BE2C (cell line): ENCODE data around the gene TLN1.

Source experiments
- DNase-seq: peaks from one replicate; pipeline ENCODE4 v3.0.0-alpha.2; 2020
- H3K27me3 ChIP-seq: fragments of 250-450 bp; sonication (Bioruptor Pico); 2 replicates; pipeline ENCODE4 v1.5.1; 2020; ENCODE audit warnings: mild to moderate bottlenecking
- H3K36me3 ChIP-seq: fragments of 250-450 bp; sonication (Bioruptor Pico); 2 replicates; pipeline ENCODE4 v1.5.1; 2020; ENCODE audit warnings: mild to moderate bottlenecking
- H3K4me1 ChIP-seq: fragments of 250-450 bp; sonication (Bioruptor Pico); 2 replicates; pipeline ENCODE4 v1.5.1; 2020
- H3K4me3 ChIP-seq: 2 replicates; pipeline ENCODE4 v1.5.1; 2011; ENCODE audit warnings: low read depth, low read length
- H3K9me3 ChIP-seq: fragments of 250-450 bp; sonication (Bioruptor Pico); 2 replicates; pipeline ENCODE4 v1.5.1; 2020
- TF ChIP-seq, protein P1 (sequence below): IDR thresholded peaks from 2 replicates; pipeline ENCODE4 v1.5.1; 2012; ENCODE audit warnings: mild to moderate bottlenecking, low read depth, low read length

TLN1 gene

DNA sequence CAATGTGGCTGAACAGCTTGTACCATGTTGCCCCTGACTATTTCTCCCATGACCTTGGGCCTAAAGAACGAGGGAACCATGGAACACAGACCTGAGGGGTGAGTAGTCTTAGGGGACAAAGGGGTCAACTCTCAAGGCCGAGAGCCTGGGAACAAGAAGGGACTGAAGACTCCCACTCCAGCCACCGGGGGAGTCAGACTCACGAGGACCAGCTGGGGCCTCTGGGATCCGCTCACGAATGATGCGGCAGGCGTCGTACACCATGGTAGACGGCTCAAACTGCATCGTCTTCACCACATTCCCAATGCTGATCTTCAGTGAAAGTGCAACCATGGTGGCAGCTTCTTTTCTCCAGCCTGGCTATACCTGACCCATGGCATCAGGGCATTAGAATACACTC is 6.6 kb downstream of the TLN1 start:
- Histone ChIP-seq H3K4me1 (no peaks in the 10 kb centered on the region; the same call in 1 of the 2 replicates), H3K9me3 (no peaks in the 10 kb centered on the region), H3K4me3 (no peak overlapping the region), H3K36me3 (peaks cover 40% of the 10 kb centered on the region), H3K27me3 (no peaks in the 10 kb centered on the region)
- no peak for DNase-seq
- TF ChIP-seq, protein P1, sequence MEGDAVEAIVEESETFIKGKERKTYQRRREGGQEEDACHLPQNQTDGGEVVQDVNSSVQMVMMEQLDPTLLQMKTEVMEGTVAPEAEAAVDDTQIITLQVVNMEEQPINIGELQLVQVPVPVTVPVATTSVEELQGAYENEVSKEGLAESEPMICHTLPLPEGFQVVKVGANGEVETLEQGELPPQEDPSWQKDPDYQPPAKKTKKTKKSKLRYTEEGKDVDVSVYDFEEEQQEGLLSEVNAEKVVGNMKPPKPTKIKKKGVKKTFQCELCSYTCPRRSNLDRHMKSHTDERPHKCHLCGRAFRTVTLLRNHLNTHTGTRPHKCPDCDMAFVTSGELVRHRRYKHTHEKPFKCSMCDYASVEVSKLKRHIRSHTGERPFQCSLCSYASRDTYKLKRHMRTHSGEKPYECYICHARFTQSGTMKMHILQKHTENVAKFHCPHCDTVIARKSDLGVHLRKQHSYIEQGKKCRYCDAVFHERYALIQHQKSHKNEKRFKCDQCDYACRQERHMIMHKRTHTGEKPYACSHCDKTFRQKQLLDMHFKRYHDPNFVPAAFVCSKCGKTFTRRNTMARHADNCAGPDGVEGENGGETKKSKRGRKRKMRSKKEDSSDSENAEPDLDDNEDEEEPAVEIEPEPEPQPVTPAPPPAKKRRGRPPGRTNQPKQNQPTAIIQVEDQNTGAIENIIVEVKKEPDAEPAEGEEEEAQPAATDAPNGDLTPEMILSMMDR: no peak

DNA sequence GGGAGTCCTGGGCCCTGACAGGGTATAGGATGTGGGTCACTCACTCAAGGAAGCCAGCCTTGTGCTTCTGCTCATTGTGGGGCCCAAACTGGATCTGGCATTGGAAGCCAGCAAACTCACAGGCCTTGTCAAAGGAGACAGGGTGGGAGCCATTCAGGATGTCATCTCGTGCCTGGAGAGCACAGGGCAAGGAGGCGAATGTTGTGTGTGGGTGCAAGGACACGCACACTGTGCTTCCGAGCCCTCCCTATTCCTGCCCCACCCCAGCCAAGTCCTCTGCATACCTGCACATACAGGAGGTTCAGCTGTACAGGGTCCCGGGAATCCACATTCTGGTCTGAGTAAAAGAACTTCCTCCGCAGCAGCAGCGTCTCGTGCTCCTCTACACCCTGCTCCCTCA is 8.1 kb downstream of the TLN1 start:
- no peaks in the 10 kb centered on the region; the same call in 1 of the 2 replicates for H3K4me1 ChIP-seq
- no peaks in the 10 kb centered on the region for H3K27me3 ChIP-seq
- peaks cover 54% of the 10 kb centered on the region for H3K36me3 ChIP-seq
- no peaks in the 10 kb centered on the region for H3K9me3 ChIP-seq
- TF ChIP-seq, protein P1: no peak
- DNase-seq: no peak
- H3K4me3 ChIP-seq: no peak overlapping the region

DNA sequence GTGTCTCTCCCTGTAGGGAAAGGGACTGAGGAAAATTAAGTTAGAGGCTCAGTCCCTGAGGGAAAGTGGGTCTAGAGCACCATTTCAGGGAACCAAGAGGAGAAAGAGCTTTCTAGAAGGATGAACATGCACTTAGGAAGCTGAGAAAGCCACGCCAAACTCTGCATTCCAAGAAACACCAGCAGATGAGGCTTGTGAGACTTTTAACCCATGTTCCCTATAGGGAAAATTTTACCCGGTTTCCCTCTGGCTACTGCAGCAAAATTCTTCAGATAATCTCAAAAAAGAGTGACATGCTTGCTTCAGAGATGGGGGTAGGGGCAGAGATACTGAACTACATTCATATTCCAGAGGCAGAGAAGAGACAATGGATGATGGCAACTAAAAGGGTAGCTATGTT is 8.6 kb downstream of the TLN1 start:
- no peak overlapping the region for H3K4me3 ChIP-seq
- peaks cover 59% of the 10 kb centered on the region for H3K36me3 ChIP-seq
- TF ChIP-seq, protein P1: no peak
- H3K9me3 ChIP-seq: no peaks in the 10 kb centered on the region
- no peaks in the 10 kb centered on the region; the same call in 1 of the 2 replicates for H3K4me1 ChIP-seq
- no peaks in the 10 kb centered on the region for H3K27me3 ChIP-seq
- DNase-seq: no peak

DNA sequence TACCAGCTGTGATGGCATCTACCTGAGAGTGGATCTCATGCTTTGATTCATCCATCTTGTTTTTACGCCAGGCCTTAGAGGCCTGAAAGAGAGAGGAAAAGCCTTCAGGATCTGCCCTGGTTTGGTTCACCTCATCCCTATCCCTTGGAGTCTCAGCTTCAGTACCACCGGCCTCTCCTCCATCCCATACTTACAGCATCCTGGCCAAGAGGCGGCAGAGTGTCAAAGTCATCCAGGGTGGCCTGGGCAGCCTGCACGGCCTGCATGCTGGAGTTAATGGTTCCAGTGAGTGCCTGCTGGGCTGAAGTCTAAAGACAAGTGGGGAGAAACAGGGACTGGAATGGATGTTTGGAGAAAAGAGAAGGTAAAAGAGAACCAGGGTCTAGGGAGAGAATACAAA is 12.4 kb downstream of the TLN1 start:
- TF ChIP-seq, protein P1: no peak
- H3K4me3 ChIP-seq: no peak overlapping the region

DNA sequence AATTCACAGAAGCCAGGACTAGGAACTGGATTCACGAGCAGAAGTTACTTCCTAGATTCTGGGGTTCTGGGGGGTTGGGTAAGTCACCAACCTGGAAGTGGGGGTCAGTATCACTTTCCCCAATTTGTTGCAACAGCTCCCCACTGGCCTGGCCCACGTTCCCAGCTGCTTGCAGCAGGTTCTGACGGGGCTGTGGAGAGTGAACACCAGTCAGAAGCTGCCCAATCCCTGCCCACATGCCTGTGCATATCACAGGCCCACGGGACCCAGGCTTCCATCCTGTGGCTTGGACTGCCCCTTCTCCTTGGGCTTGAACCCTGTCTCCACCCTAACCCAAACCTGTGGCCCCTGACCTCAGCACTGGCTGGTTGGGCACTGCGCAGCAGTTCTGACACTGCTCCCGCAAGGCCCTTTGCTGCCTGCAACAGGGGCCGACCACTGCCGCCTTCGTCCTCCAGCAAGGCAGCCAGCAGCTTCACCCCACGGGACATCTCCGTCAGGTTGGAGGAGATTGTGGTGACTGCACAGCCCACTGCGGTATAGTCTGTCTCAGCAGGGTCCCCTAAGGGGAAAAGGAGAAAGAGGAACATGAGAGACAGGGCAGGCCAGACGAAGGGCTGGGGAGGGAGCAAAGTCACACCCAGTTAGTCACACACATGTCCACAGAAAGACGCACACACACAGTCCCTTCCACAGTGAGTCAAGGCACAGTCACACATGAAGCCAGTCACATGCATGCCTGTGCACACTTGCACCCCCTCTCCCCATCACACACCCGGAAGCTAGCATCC is 13.1 kb downstream of the TLN1 start:
- no peaks in the 10 kb centered on the region for H3K27me3 ChIP-seq
- DNase-seq: no peak
- H3K9me3 ChIP-seq: no peaks in the 10 kb centered on the region
- no peaks in the 10 kb centered on the region for H3K4me1 ChIP-seq
- peaks cover 83% of the 10 kb centered on the region for H3K36me3 ChIP-seq
- TF ChIP-seq, protein P1: no peak
- H3K4me3 ChIP-seq: no peak overlapping the region

More for the DNA sequence above, 12.4 kb downstream of the TLN1 start:
- DNase-seq: no peak
- Histone ChIP-seq H3K36me3 (peaks cover 83% of the 10 kb centered on the region), H3K4me1 (no peaks in the 10 kb centered on the region), H3K27me3 (no peaks in the 10 kb centered on the region), H3K9me3 (no peaks in the 10 kb centered on the region)

DNA sequence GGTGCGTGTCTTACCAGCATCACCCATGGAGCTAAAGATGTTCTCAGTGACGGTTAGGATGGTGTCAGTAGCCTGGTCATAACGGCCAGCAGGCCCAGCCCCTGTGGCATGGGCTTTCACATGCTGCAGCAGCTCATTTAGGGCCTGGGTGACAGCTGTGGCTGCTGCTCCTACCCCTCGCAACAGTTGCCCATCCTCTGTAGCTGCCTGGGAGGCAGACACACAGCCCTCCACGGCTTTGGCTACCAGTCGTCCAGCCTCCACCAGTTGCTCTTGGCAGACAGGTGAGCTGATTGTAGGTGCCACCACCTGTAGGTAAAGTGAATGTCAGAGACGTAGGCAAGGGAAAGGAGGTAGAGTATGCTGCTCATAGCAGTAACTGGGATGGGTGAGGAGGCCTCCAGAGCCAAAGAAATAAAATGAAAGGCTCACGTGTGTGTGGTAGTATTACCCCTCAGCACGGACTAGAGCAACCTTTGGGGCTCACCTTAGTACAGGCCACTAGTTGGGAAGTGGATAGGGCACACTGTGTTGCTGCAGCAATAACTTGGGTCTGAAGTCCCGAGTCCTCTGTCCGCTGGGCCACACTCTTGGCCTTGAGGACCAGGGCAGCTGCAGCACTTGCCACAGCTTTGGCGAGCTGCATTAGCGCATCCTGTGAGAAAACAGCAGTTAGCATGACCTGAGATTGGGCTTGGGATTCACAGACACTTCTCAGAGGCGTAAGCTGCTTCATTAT is 14.7 kb downstream of the TLN1 start:
- no peak overlapping the region for H3K4me3 ChIP-seq
- no peaks in the 10 kb centered on the region for H3K27me3 ChIP-seq
- H3K4me1 ChIP-seq: no peaks in the 10 kb centered on the region
- TF ChIP-seq, protein P1: no peak
- H3K36me3 ChIP-seq: peaks cover 84% of the 10 kb centered on the region
- H3K9me3 ChIP-seq: no peaks in the 10 kb centered on the region
- DNase-seq: no peak
